GM06990 (cell line): ENCODE measurements around the gene GDF7.
A peak's percentile ranks its signal among the peaks of the same experiment; 100 is the strongest.

Experiments used
- DNase-seq: peaks from one replicate; pipeline ENCODE4 v3.0.0-alpha.2; 2011; ENCODE audit not compliant: insufficient read length; ENCODE audit errors: extremely low read depth
- H3K27me3 ChIP-seq: replicated peaks from 2 replicates; pipeline ENCODE4 v1.6.0; 2011; ENCODE audit warnings: low read length; ENCODE audit not compliant: control insufficient read depth, insufficient read depth
- H3K36me3 ChIP-seq: 2 replicates; pipeline ENCODE4 v1.5.1; 2011; ENCODE audit warnings: low read length; ENCODE audit not compliant: control insufficient read depth, insufficient read depth
- H3K4me3 ChIP-seq: replicated peaks from 2 replicates; pipeline ENCODE4 v1.5.1; 2011; ENCODE audit warnings: low read depth, mild to moderate bottlenecking, control low read depth, low read length
- CTCF ChIP-seq: IDR thresholded peaks from 2 replicates; pipeline ENCODE4 v1.5.1; 2011; ENCODE audit warnings: low read length, control low read depth, mild to moderate bottlenecking, inconsistent platforms; ENCODE audit not compliant: insufficient read depth, poor library complexity, severe bottlenecking

GDF7 gene

GRCh38 chr2:20666005-20666303, 990 bp upstream of the GDF7 start:
- H3K27me3 ChIP-seq: peaks cover 4% of the 10 kb centered on the region
- no peak for TF ChIP-seq CTCF
- H3K4me3 ChIP-seq: peak overlapping the region; percentile 62
- DNase-seq: no peak
- H3K36me3 ChIP-seq: no peaks in the 10 kb centered on the region

GRCh38 chr2:20667151-20667530, 197 bp downstream of the GDF7 start:
- peak overlapping the region; percentile 62 for H3K4me3 ChIP-seq
- H3K36me3 ChIP-seq: no peaks in the 10 kb centered on the region
- peaks cover 2% of the 10 kb centered on the region for H3K27me3 ChIP-seq
- no peak for TF ChIP-seq CTCF
- DNase-seq: no peak

- DNase-seq: no peak
- peak overlapping the region; percentile 53 for H3K4me3 ChIP-seq
These were observed 822 bp downstream of the GDF7 start for GRCh38 chr2:20667531-20668401.

GRCh38 chr2:20668451-20668850, 1.5 kb downstream of the GDF7 start:
- no peak for DNase-seq
- no peak overlapping the region for H3K4me3 ChIP-seq
- H3K27me3 ChIP-seq: peaks cover 2% of the 10 kb centered on the region
- TF ChIP-seq CTCF: no peak
- no peaks in the 10 kb centered on the region for H3K36me3 ChIP-seq

More at GRCh38 chr2:20667531-20668401, 822 bp downstream of the GDF7 start:
- no peaks in the 10 kb centered on the region for H3K36me3 ChIP-seq
- peaks cover 2% of the 10 kb centered on the region for H3K27me3 ChIP-seq
- no peak for TF ChIP-seq CTCF

- TF ChIP-seq CTCF: no peak
- Histone ChIP-seq H3K4me3 (no peak overlapping the region), H3K27me3 (peaks cover 2% of the 10 kb centered on the region), H3K36me3 (no peaks in the 10 kb centered on the region)
- no peak for DNase-seq
These were observed 2.0 kb downstream of the GDF7 start for GRCh38 chr2:20668871-20669475.
